Adrenal gland (tissue), 5 donors: ENCODE data around the gene SESN1.

Source experiments
- POLR2A ChIP-seq, 2 donors: fragments of 450-650 bp; IDR thresholded peaks; one replicate each; pipeline ENCODE4 v1.6.1; 2017; ENCODE audit warnings: antibody characterized with exemption in 2 of 2, mild to moderate bottlenecking in 2 of 2, moderate library complexity in 1 of 2
- TF ChIP-seq, protein P1 (sequence below), 6 experiments: fragments of 450-650 bp in 4 of 6; fragments of 200-600 bp in 2 of 6; sonication (generic) in 1 of 6; IDR thresholded peaks; 1 replicate in 5 of 6; 2 replicates in 1 of 6; pipeline versions ENCODE4 v1.5.1 to v1.8.0; 2016 to 2021; ENCODE audit warnings: antibody characterized with exemption in 6 of 6, mild to moderate bottlenecking in 2 of 6, moderate library complexity in 1 of 6
- donor health status: DM: no; HTN: no; CAD: no.

DNA sequence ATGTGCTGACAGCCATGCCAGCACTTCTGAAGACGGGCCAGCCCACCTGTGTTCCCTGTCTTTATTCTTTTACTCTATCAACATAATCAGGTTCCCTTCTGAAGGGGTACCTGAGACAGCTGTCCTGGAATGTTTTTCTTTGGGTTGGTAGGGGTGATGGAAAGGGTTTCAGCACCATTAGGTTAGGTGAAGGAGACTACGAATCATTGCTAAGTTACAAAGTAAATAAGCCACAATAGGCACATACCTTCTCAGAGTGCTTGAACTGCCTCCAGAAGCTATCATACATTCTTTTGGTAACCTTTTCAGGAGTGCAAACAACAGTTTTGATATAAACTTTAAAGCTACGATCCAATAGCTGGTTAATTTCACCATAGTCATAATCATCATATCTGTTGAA, 106.3 kb downstream of the SESN1 start:
- TF ChIP-seq, protein P1, sequence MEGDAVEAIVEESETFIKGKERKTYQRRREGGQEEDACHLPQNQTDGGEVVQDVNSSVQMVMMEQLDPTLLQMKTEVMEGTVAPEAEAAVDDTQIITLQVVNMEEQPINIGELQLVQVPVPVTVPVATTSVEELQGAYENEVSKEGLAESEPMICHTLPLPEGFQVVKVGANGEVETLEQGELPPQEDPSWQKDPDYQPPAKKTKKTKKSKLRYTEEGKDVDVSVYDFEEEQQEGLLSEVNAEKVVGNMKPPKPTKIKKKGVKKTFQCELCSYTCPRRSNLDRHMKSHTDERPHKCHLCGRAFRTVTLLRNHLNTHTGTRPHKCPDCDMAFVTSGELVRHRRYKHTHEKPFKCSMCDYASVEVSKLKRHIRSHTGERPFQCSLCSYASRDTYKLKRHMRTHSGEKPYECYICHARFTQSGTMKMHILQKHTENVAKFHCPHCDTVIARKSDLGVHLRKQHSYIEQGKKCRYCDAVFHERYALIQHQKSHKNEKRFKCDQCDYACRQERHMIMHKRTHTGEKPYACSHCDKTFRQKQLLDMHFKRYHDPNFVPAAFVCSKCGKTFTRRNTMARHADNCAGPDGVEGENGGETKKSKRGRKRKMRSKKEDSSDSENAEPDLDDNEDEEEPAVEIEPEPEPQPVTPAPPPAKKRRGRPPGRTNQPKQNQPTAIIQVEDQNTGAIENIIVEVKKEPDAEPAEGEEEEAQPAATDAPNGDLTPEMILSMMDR (IDR thresholded peaks at IDR 0.05) = no peak
- TF ChIP-seq POLR2A (IDR thresholded peaks at IDR 0.05) = no peak
